SK-N-SH (cell line): Measurements from ENCODE around the gene RFPL1.

Experiments used
- CTCF ChIP-seq: fragments of 200-600 bp; sonication (generic); IDR thresholded peaks from 2 replicates; pipeline ENCODE4 v1.6.1; 2017; ENCODE audit warnings: antibody characterized with exemption, mild to moderate bottlenecking, moderate library complexity
- EP300 ChIP-seq, 2 experiments: IDR thresholded peaks; 2 replicates each; pipeline versions ENCODE4 v1.4.0 to v1.6.1; 2012; ENCODE audit warnings: borderline replicate concordance in 1 of 2, low read depth in 1 of 2, low read length in 1 of 2
- EZH2phosphoT487 ChIP-seq: fragments of 200-600 bp; sonication (generic); IDR thresholded peaks from 2 replicates; pipeline ENCODE4 v1.6.1; 2017; ENCODE audit warnings: low read depth, mixed run types, mild to moderate bottlenecking, antibody characterized with exemption, moderate library complexity, borderline replicate concordance
- FOXM1 ChIP-seq: IDR thresholded peaks from 2 replicates; pipeline ENCODE4 v1.4.0; 2012; ENCODE audit warnings: low read depth, mild to moderate bottlenecking
- POLR2AphosphoS5 ChIP-seq: IDR thresholded peaks from 2 replicates; pipeline ENCODE4 v1.6.1; 2012; ENCODE audit warnings: low read depth, low read length

- TF ChIP-seq CTCF (no peak), FOXM1 (no peak), EZH2phosphoT487 (no peak), POLR2AphosphoS5 (no peak), EP300 (IDR thresholded peaks at IDR 0.05; ENCODE audit: borderline replicate concordance in 1 of 2, low read depth in 1 of 2, low read length in 1 of 2) (no peak)
Measured at GRCh38 chr22:29443861-29444792, 5.7 kb downstream of the RFPL1 start.
